ENCODE measurements around the gene EXOC6B. TPM values are rescaled to one million over a fixed set of nuclear protein-coding genes. Genes with fewer than 3 reads are reported as not detected.

EXOC6B gene
- total RNA-seq, 1 experiment from 2014 or later = 33.7 TPM

DNA sequence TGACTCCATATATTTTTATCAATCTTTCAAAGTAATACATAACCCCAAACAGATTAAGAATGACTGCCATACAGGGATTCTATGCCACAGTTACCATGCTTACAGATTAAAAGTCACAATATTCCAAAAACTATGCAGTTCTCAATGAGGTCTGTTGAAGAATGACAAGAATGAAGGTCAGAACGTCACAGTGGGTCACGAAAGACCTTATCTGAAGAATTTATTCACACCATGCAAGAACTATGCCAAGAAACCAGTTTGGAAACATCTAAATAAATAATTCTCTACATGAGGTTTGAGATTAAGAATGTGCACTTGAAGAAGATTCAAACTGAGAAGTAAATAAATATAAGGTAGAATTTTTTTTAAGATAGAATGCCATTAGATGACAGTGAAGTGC, 253.3 kb downstream of the EXOC6B start:
- DNase-seq (ENCODE audit: low spot score) (no peak), ATAC-seq (no peak)
- H3K27ac Mint-ChIP-seq = no peak overlapping the region
- TF ChIP-seq FOXJ3 (CRISPR knock-in tag; IDR thresholded peaks at IDR 0.05; ENCODE audit: borderline replicate concordance) (no peak), ZNF121 (CRISPR knock-in tag; IDR thresholded peaks at IDR 0.05) (no peak), OVOL2 (CRISPR knock-in tag; IDR thresholded peaks at IDR 0.05; ENCODE audit: borderline replicate concordance) (no peak), PRRX2 (CRISPR knock-in tag; IDR thresholded peaks at IDR 0.05) (no peak), NR3C1 (CRISPR knock-in tag; conservative IDR thresholded peaks at IDR 0.05; ENCODE audit: low read depth) (no peak), SMAD3 (CRISPR knock-in tag; IDR thresholded peaks at IDR 0.05; ENCODE audit: borderline replicate concordance) (no peak)
- TF ChIP-seq, protein P1, sequence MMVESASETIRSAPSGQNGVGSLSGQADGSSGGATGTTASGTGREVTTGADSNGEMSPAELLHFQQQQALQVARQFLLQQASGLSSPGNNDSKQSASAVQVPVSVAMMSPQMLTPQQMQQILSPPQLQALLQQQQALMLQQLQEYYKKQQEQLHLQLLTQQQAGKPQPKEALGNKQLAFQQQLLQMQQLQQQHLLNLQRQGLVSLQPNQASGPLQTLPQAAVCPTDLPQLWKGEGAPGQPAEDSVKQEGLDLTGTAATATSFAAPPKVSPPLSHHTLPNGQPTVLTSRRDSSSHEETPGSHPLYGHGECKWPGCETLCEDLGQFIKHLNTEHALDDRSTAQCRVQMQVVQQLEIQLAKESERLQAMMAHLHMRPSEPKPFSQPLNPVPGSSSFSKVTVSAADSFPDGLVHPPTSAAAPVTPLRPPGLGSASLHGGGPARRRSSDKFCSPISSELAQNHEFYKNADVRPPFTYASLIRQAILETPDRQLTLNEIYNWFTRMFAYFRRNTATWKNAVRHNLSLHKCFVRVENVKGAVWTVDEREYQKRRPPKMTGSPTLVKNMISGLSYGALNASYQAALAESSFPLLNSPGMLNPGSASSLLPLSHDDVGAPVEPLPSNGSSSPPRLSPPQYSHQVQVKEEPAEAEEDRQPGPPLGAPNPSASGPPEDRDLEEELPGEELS (CRISPR knock-in tag; IDR thresholded peaks at IDR 0.05) = no peak
- TF ChIP-seq, protein P2, sequence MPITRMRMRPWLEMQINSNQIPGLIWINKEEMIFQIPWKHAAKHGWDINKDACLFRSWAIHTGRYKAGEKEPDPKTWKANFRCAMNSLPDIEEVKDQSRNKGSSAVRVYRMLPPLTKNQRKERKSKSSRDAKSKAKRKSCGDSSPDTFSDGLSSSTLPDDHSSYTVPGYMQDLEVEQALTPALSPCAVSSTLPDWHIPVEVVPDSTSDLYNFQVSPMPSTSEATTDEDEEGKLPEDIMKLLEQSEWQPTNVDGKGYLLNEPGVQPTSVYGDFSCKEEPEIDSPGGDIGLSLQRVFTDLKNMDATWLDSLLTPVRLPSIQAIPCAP (CRISPR knock-in tag; IDR thresholded peaks at IDR 0.05) = no peak
- TF ChIP-seq, protein P3, sequence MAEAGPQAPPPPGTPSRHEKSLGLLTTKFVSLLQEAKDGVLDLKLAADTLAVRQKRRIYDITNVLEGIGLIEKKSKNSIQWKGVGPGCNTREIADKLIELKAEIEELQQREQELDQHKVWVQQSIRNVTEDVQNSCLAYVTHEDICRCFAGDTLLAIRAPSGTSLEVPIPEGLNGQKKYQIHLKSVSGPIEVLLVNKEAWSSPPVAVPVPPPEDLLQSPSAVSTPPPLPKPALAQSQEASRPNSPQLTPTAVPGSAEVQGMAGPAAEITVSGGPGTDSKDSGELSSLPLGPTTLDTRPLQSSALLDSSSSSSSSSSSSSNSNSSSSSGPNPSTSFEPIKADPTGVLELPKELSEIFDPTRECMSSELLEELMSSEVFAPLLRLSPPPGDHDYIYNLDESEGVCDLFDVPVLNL (CRISPR knock-in tag; IDR thresholded peaks at IDR 0.05; ENCODE audit: borderline replicate concordance, low read depth) = no peak
- TF ChIP-seq, protein P4, sequence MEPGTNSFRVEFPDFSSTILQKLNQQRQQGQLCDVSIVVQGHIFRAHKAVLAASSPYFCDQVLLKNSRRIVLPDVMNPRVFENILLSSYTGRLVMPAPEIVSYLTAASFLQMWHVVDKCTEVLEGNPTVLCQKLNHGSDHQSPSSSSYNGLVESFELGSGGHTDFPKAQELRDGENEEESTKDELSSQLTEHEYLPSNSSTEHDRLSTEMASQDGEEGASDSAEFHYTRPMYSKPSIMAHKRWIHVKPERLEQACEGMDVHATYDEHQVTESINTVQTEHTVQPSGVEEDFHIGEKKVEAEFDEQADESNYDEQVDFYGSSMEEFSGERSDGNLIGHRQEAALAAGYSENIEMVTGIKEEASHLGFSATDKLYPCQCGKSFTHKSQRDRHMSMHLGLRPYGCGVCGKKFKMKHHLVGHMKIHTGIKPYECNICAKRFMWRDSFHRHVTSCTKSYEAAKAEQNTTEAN (CRISPR knock-in tag; IDR thresholded peaks at IDR 0.05) = no peak
- TF ChIP-seq, protein P5, sequence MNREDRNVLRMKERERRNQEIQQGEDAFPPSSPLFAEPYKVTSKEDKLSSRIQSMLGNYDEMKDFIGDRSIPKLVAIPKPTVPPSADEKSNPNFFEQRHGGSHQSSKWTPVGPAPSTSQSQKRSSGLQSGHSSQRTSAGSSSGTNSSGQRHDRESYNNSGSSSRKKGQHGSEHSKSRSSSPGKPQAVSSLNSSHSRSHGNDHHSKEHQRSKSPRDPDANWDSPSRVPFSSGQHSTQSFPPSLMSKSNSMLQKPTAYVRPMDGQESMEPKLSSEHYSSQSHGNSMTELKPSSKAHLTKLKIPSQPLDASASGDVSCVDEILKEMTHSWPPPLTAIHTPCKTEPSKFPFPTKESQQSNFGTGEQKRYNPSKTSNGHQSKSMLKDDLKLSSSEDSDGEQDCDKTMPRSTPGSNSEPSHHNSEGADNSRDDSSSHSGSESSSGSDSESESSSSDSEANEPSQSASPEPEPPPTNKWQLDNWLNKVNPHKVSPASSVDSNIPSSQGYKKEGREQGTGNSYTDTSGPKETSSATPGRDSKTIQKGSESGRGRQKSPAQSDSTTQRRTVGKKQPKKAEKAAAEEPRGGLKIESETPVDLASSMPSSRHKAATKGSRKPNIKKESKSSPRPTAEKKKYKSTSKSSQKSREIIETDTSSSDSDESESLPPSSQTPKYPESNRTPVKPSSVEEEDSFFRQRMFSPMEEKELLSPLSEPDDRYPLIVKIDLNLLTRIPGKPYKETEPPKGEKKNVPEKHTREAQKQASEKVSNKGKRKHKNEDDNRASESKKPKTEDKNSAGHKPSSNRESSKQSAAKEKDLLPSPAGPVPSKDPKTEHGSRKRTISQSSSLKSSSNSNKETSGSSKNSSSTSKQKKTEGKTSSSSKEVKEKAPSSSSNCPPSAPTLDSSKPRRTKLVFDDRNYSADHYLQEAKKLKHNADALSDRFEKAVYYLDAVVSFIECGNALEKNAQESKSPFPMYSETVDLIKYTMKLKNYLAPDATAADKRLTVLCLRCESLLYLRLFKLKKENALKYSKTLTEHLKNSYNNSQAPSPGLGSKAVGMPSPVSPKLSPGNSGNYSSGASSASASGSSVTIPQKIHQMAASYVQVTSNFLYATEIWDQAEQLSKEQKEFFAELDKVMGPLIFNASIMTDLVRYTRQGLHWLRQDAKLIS (CRISPR knock-in tag; IDR thresholded peaks at IDR 0.05; ENCODE audit: borderline replicate concordance) = no peak
- TF ChIP-seq, protein P6, sequence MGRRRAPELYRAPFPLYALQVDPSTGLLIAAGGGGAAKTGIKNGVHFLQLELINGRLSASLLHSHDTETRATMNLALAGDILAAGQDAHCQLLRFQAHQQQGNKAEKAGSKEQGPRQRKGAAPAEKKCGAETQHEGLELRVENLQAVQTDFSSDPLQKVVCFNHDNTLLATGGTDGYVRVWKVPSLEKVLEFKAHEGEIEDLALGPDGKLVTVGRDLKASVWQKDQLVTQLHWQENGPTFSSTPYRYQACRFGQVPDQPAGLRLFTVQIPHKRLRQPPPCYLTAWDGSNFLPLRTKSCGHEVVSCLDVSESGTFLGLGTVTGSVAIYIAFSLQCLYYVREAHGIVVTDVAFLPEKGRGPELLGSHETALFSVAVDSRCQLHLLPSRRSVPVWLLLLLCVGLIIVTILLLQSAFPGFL (CRISPR knock-in tag; IDR thresholded peaks at IDR 0.05; ENCODE audit: borderline replicate concordance) = no peak
- ChIA-PET POLR2A (no interaction called here), CTCF (interaction anchor here (0.9 kb wide), 1 partner anchor 179 kb away, joined by 3 read pairs; no protein-coding TSS in a partner anchor)
- no peaks in the 10 kb centered on the region for H3K27me3 Mint-ChIP-seq (ENCODE audit: low read depth)
- no peak overlapping the region for H3K4me3 Mint-ChIP-seq
- H3K36me3 Mint-ChIP-seq = no peaks in the 10 kb centered on the region
- H3K4me1 Mint-ChIP-seq = peaks cover 11% of the 10 kb centered on the region
- no peaks in the 10 kb centered on the region for H3K9me3 Mint-ChIP-seq

DNA sequence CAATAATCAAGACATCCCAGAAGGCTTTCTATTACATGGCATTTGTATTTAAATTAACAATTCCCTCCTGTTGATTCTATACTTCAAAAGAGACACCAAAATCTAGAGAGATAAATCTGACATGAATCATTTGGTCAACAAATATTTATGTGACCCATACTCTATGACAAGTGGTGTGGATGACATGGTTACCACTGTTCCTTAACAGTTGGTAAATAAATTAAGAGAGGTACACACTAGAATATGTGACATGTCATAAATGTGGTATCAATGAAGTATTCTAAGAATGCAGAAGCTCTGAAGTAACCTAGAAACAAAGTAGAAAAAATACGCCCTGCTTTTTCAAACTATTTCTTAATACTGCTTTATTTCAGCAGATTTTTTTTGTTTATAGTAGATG, 255.4 kb downstream of the EXOC6B start:
- POLR2A ChIA-PET = no interaction called here
- DNase-seq (ENCODE audit: low spot score) (no peak), ATAC-seq (no peak)
- no peak overlapping the region for H3K27ac Mint-ChIP-seq
- no peaks in the 10 kb centered on the region for H3K27me3 Mint-ChIP-seq (ENCODE audit: low read depth)
- no peak overlapping the region for H3K4me3 Mint-ChIP-seq
- H3K4me1 Mint-ChIP-seq = peaks cover 9% of the 10 kb centered on the region
- H3K36me3 Mint-ChIP-seq = no peaks in the 10 kb centered on the region
- no peaks in the 10 kb centered on the region for H3K9me3 Mint-ChIP-seq
- CTCF ChIA-PET = no interaction called here
- no peak for TF ChIP-seq HMGA2 (CRISPR knock-in tag; IDR thresholded peaks at IDR 0.05)
- no peak for TF ChIP-seq ETV6 (CRISPR knock-in tag; IDR thresholded peaks at IDR 0.05)
- TF ChIP-seq ZNF423 (CRISPR knock-in tag; IDR thresholded peaks at IDR 0.05) = no peak
- TF ChIP-seq, protein P5 (CRISPR knock-in tag; IDR thresholded peaks at IDR 0.05; ENCODE audit: borderline replicate concordance) = no peak
- no peak for TF ChIP-seq CBFB (CRISPR knock-in tag; IDR thresholded peaks at IDR 0.05; ENCODE audit: low read depth)
- TF ChIP-seq ATF1 (CRISPR knock-in tag; IDR thresholded peaks at IDR 0.05) = no peak
- no peak for TF ChIP-seq NFE2L1 (CRISPR knock-in tag; IDR thresholded peaks at IDR 0.05)
